Measurements from ENCODE around the gene LTK.

Gene LTK

DNA sequence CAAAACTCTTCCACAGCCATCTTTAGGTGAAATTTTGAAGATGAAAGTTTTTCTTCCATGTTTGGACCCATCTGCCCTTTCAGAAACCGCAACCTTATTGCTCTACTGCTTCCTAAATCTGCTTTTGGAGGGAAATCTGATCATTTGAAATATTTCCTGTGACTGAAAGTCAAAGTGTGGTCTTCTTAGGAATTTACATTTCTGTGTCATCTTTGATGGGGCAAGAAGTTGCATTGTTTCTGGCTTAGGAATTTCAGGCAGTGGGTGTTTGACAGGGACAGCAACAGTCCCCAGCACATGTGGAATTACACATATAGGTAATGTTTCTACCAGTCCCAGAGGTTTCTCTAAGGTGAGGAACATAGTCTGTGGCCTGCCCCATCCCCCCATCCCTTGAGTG is 40.1 kb upstream of the LTK start:
- TF ChIP-seq, protein P1, sequence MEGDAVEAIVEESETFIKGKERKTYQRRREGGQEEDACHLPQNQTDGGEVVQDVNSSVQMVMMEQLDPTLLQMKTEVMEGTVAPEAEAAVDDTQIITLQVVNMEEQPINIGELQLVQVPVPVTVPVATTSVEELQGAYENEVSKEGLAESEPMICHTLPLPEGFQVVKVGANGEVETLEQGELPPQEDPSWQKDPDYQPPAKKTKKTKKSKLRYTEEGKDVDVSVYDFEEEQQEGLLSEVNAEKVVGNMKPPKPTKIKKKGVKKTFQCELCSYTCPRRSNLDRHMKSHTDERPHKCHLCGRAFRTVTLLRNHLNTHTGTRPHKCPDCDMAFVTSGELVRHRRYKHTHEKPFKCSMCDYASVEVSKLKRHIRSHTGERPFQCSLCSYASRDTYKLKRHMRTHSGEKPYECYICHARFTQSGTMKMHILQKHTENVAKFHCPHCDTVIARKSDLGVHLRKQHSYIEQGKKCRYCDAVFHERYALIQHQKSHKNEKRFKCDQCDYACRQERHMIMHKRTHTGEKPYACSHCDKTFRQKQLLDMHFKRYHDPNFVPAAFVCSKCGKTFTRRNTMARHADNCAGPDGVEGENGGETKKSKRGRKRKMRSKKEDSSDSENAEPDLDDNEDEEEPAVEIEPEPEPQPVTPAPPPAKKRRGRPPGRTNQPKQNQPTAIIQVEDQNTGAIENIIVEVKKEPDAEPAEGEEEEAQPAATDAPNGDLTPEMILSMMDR (conservative IDR thresholded peaks at IDR 0.05; ENCODE audit: low read depth): no peak
- ChIA-PET CTCF (no interaction called here), POLR2A (ENCODE audit: low non-redundant PET) (no interaction called here)
- DNase-seq (ENCODE audit: low spot score): no peak
- no peak overlapping the region for H3K27ac ChIP-seq

DNA sequence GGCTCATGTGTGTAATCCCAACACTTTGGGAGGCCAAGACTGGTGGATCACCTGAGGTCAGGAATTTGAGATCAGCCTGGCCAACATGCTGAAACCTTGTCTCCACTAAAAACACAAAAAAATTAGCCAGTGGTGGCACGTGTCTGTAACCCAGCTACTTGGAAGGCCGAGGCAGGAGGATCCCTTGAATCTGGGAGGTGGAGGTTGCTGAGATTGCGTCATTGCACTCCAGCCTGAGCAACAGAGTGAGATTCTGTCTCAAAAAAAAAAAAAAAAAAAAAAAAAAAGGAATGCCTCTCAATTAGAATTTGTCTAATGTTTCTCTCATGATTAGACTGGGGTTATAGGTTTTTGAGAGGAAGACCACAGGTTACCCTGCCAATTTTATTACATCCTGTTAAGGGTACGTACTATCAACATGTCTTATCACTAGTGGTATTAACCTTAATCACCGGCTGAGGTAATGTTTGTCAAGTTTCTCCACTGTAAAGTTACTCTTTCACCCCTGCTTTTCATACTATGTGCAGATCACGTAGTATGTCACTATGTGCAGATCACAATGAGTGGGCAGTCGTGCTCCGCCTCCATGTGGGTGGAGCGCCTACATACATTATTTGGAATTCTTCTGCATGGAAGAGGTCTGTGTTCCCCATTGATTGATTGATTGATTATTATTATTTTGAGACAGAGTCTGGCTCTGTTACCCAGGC is 36.6 kb upstream of the LTK start:
- TF ChIP-seq, protein P1 (conservative IDR thresholded peaks at IDR 0.05; ENCODE audit: low read depth): no peak
- H3K27ac ChIP-seq: no peak overlapping the region
- ChIA-PET CTCF (interaction anchor here (0.5 to 0.7 kb wide), 2 partner anchors 53 to 90 kb away, joined by 3 read pairs; no protein-coding TSS in a partner anchor), POLR2A (ENCODE audit: low non-redundant PET) (no interaction called here)
- DNase-seq (ENCODE audit: low spot score): no peak

DNA sequence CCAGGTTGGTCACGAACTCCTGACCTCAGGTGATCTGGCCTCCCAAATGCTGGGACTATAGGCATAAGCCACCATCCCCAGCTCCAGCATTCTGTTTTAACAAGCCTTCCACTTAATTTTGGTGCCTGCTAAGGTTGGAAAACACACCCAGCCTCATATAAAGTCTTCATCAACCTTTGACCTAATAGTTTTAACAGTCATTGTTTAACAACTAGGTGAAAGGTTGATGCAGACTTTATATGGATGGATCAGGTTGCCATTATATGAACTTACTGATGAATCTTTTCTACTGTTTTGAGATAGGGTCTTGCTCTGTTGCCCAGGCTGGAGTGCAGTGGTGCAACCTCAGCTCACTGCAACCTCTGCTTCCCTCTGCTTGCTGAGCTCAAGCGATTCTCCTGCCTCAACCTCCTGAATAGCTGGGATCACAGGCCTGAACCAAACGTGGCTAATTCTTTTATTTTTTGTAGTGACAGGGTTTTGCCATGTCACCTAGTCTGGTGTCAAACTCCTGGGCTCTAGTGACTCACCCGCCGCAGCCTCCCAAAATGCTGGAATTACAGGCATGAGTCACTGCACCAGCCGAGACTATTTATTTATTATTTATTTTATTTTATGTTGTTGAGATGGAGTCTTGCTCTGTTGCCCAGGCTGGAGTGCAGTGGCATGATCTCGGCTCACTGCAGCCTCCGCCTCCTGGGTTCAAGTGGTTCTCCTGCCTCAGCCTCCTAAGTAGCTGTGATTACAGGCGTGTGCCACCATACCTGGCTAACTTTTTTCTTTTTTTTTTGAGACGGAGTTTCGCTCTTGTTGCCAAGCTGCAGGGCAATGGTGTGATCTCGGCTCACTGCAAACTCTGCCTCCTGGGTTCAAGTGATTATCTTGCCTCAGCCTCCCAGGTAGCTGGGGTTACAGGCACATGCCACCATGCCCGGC is 33.5 kb upstream of the LTK start:
- TF ChIP-seq, protein P1 (conservative IDR thresholded peaks at IDR 0.05; ENCODE audit: low read depth): no peak
- ChIA-PET POLR2A (ENCODE audit: low non-redundant PET) (no interaction called here), CTCF (no interaction called here)
- DNase-seq (ENCODE audit: low spot score): no peak
- peak overlapping the region; percentile 3; the same call in 1 of the 2 replicates for H3K27ac ChIP-seq

DNA sequence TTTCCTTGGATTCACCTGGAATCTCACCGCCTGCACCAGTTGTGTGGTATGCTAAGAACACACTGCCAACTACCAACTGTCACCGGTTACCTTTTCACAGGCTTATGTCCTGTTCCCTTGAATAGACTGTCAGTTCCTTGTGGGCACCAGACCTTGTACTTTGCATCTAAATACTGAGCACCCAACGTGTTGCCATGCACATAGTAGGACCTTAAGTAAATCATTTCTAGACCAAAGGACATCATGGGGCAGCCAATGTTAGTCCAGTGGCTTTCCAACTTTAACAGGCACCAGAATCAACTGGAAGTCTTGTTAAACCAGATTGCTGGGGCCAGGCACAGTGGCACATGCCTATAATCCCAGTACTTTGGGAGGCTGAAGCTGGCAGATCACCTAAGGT is 31.6 kb upstream of the LTK start:
- ChIA-PET CTCF (no interaction called here), POLR2A (ENCODE audit: low non-redundant PET) (no interaction called here)
- no peak for DNase-seq (ENCODE audit: low spot score)
- no peak overlapping the region; the same call in 1 of the 2 replicates for H3K27ac ChIP-seq
- TF ChIP-seq, protein P1 (conservative IDR thresholded peaks at IDR 0.05; ENCODE audit: low read depth): no peak

DNA sequence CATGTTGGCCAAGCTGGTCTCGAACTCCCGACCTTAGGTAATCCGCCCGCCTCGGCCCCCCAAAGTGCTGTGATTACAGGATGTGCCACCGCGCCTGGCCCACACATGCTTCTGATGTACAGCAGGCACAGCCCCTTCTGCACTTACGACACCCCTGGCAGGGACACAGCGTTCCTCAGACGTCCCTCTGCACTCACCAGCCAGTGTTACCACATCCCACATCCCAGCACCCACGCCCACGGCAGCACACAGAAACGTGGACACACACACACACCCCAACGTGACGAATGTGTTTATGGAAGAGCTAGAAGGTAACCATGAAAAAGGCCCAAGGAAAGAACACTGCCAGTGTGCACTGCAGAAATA is 31.0 kb upstream of the LTK start:
- POLR2A ChIA-PET (ENCODE audit: low non-redundant PET): interaction anchor here (0.6 to 1.4 kb wide), 5 partner anchors 10 to 402 kb away, joined by 3 to 9 read pairs (median 7); partner anchors contain the start of genes ITPKA and LTK
- TF ChIP-seq, protein P1 (conservative IDR thresholded peaks at IDR 0.05; ENCODE audit: low read depth): no peak
- H3K27ac ChIP-seq: peak overlapping the region; percentile 81
- CTCF ChIA-PET: interaction anchor here (0.6 to 1.0 kb wide), 3 partner anchors 13 to 121 kb away, joined by 3 to 4 read pairs (median 3); no protein-coding TSS in a partner anchor
- no peak for DNase-seq (ENCODE audit: low spot score)

DNA sequence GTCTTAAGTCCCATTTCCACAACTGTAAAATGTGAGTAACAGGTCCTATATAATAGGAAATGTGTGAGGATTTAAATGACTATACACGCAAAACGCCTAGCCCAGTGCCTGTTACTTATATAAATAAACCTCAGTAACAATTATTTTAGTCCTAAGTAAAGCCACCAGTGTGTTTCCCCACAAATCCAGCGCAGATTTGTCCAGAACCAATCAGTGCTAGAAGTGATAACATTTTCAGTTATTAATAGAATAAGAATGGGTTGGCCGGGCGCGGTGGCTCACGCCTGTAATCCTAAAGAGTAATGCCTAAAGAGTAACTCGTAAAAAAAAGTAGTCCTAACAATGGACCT is 29.9 kb upstream of the LTK start:
- TF ChIP-seq, protein P1 (conservative IDR thresholded peaks at IDR 0.05; ENCODE audit: low read depth): no peak
- no peak for DNase-seq (ENCODE audit: low spot score)
- ChIA-PET POLR2A (ENCODE audit: low non-redundant PET) (interaction anchor here (0.7 to 1.4 kb wide), 4 partner anchors 9 to 50 kb away, joined by 4 to 12 read pairs (median 7); partner anchors contain the start of genes ITPKA and LTK), CTCF (interaction anchor here (0.9 to 1.0 kb wide), 2 partner anchors 14 to 67 kb away, joined by 3 to 4 read pairs; no protein-coding TSS in a partner anchor)
- H3K27ac ChIP-seq: peak overlapping the region; percentile 81

All from RWPE1 (cell line).